ENCODE results near the gene MRPL11.
A peak's percentile ranks its signal among the peaks of the same experiment; 100 is the strongest.

DNA sequence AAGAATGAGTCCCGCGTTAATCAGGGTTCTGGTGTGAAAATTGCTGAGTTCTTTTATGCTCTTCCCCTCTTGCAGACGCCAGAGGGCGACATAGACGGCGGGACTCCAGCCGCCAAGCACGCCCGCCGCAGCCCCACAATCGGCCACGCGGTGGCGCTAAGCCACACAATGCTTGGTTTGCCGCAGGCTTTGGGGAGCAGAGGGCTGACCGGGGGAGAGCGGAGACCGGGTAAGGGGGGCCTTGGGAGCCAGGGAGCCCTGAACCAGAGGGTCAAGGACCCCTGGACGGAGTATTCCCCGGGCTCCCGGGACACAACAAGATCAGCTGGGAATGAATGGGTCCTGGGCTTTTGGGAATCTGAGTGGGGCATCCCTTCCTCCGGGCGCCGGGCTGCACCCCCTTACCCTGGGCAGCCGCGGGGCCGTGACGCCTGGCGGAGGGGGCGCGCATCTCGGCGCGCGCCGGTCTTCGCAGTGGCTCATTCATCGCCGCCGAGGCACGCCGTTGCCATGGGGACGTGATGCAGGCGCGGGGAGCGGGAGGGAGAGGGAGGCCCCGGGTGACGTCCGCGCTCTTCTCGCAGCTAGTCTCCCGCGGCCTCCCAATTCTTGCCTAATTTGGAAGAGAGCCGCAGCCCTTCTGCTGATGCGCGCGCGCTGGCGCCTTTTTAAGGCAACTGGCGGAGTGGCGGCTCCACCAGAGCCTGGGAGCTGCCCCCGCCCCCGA is 30.0 kb downstream of the MRPL11 start:
- TF ChIP-seq CTCF (conservative IDR thresholded peaks at IDR 0.05; ENCODE audit: low read depth, low read length), result peak; percentile 100
- no peak for TF ChIP-seq EZH2 (IDR thresholded peaks at IDR 0.05; ENCODE audit: borderline replicate concordance, low read depth, low read length, poor library complexity, severe bottlenecking)
